NK-92 (cell line): Measurements from ENCODE around the gene COL1A1.

ENCODE experiments used
- DNase-seq: peaks from one replicate; lab custom pipeline; 2025; ENCODE audit not compliant: unreplicated experiment; lab: John Stamatoyannopoulos, UW

COL1A1 gene

GRCh38 chr17:50187751-50188530, 13.5 kb downstream of the COL1A1 start:
- no peak for DNase-seq

DNA sequence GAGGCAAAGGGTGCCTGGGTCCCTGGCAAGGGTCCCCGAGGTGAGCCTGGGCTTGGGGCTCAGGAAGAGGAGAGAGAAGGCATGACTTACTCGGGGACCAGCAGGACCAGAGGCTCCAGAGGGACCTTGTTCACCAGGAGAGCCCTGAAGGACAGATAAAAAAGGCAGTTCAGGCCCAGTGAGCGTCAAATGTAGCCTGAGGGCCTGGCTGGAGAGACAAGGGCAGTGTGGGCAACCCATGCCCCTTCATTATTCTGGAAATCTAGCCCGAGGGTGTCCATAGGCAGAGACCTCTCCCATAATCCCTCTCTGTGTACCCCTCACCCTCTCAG, 14.1 kb downstream of the COL1A1 start:
- DNase-seq: no peak

DNA sequence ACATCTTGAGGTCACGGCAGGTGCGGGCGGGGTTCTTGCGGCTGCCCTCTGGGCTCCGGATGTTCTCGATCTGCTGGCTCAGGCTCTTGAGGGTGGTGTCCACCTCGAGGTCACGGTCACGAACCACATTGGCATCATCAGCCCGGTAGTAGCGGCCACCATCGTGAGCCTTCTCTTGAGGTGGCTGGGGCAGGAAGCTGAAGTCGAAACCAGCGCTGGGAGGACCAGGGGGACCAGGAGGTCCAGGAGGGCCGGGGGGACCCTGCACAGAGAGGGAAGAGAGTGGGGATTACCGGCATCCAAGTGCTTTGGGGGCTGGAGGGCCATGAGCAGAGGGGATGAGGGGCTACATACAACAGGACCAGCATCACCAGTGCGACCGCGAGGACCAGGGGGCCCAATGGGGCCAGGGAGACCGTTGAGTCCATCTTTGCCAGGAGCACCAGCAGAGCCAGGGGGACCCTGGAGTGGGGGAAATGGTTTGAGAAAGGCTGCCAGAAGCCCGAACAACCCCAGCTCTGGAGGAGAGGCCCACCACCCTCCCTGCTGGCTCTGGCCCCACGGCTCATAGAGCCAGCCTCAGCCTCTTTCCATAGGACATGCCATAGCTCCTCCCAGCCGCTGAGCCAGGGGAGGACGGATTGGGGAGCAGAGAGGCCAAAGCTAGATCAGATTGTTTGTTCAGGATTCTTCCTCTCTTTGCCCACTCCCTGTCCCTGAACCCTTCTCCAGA, 14.6 kb downstream of the COL1A1 start:
- DNase-seq: no peak

GRCh38 chr17:50185631-50186471, 15.6 kb downstream of the COL1A1 start:
- no peak for DNase-seq

DNA sequence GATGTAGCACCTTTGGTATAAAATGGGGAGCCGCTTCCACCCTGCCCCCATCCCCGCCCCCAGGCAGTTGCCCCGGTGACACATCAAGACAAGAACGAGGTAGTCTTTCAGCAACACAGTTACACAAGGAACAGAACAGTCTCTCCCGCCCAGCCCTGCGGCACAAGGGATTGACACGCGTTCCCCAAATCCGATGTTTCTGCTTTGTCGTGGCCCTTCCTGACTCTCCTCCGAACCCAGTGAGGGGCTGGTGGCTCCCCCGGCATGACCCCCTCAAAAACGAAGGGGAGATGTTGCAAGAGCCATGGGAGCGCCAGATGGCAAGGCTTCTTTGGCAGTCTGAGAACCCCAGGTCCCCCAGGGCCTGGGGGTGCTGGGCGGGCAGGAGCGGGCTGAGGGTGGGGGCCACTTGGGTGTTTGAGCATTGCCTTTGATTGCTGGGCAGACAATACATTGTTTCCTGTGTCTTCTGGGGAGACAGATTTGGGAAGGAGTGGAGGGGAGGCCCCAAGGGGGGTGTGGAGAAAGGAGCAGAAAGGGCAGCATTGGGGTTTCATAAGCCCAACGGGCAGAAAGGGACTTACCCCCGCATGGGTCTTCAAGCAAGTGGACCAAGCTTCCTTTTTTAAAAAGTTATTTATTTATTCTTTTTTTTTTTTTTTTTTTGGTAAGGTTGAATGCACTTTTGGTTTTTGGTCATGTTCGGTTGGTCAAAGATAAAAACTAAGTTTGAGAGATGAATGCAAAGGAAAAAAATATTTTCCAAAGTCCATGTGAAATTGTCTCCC, 16.6 kb downstream of the COL1A1 start:
- DNase-seq: no peak

DNA sequence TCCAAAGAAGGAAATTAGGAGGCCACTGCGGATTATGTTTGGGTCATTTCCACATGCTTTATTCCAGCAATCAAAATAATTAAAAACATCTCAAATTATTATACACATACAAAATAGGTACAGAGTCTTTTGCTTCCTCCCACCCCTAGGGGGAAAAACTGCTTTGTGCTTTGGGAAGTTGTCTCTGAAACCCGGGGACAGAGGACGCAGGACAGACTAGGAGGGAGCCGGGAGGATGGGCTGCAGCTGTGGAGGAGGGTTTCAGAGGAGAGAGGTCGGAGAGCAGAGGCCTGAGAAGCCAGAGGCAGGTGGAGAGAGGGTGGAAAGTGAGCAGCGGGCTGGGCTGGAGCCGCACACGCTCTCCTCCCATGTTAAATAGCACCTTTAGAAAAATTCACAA, 17.4 kb downstream of the COL1A1 start:
- no peak for DNase-seq

DNA sequence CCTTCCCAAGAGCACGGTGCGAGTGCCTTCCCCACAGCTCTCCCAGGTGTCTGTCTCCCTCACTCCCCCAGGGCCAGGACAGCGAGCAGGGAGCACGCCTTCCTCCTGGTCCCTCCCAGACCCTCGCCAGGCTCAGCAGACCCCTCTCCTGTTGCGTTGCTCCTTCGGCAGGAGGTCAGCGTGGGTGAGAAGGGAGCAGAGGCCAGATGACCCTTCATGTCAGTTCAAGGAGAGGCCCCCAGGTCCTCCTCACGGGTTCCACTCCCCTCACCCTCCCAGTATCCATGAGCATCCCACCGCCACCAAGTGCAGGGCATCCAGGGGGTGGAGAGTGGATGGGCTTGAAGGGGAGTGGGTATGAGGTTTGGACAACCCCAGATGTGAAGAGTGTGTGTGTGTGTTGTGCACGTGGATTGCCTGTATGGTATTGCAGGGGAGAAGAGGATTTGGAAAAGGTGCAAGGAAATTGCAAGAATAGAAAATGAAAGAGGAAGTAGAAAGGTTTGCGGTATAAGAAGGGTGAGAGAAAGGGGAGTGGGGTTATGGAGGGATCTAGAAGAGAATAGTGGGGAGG, 17.9 kb downstream of the COL1A1 start:
- DNase-seq: no peak

GRCh38 chr17:50182783-50183420, 18.5 kb downstream of the COL1A1 start:
- no peak for DNase-seq

DNA sequence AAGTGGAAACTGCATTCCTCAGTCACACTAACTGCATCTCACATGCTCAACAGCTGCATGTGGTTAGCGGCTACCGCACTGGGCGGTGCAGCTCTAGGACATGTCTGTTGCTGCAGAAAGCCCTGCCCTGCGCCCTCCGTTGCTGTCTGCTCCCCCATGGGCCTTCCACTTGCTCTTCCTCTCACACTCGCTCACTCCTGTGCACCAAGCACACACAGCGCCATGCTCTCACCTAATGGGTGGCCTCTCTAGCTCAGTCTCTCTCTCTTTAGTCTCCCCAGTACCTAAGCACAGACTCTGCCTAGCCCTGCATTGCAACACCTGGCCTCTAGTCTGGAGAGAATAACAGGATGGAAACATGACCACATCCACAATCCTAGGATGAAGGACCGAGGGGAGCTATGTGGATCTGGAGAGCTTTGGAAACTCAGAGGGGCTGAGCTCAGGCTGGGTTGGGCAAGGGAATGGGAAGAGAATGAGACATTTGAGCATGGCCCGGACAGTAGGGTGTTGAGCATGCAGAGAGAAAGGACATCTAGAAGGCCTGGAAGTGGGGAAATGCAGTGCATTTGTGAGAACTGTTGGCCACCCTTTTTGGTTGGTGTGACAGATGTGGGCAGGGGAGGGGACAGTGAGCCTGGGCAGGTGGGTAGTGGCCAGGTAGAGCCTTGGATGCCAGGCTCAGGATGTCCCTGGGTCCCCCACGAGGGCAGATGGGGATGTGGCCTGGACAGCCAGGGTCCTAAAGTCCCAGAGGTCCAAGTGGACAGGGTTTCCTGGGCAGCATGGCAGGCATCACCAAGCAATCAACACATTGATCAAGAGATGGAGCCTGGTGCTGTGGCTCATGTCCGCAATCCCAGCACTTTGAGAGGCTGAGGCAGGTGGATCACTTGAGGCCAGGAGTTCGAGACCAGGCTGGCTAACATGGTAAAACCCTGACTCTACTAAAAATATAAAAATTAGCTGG, 19.6 kb downstream of the COL1A1 start:
- DNase-seq: no peak

GRCh38 chr17:50181144-50181543, 20.3 kb downstream of the COL1A1 start:
- no peak for DNase-seq

DNA sequence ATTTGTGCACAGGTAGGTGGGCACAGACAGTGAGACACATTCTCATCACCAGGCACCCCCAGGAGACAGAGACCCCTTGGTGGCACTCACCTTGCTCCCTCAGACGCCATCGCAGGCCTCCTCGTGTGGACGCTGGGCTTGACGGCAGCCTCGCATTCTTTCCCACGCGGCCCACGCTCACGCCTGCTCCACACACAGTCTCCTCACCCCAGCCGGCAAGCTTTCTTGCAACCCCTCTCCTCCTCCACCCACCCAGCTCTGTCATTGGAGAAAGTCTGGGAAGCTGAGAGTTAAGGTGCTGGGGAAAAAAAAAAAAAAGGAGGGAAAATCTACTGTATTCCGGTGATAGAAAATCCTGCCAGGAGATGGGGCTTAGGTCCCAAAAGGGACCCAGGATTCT, 20.8 kb downstream of the COL1A1 start:
- DNase-seq: no peak

DNA sequence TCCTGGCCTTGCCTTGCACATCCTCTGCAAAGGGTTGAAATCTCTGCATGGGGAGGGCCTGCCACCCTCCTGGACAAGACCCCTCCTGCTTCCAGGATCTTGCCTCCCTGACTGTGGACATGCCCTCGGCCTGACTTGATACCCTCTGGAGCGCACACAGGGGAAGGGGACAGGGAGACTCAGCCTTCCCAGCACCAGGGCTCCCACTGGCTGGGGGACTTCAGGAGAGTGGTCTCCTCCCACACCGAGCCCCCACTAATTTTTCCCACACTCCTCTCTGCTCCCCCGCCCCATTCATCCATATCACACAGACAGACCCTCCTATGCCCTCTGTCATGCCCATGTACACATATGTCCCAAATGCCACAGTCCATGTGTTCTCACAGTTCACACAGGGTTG, 21.3 kb downstream of the COL1A1 start:
- no peak for DNase-seq

DNA sequence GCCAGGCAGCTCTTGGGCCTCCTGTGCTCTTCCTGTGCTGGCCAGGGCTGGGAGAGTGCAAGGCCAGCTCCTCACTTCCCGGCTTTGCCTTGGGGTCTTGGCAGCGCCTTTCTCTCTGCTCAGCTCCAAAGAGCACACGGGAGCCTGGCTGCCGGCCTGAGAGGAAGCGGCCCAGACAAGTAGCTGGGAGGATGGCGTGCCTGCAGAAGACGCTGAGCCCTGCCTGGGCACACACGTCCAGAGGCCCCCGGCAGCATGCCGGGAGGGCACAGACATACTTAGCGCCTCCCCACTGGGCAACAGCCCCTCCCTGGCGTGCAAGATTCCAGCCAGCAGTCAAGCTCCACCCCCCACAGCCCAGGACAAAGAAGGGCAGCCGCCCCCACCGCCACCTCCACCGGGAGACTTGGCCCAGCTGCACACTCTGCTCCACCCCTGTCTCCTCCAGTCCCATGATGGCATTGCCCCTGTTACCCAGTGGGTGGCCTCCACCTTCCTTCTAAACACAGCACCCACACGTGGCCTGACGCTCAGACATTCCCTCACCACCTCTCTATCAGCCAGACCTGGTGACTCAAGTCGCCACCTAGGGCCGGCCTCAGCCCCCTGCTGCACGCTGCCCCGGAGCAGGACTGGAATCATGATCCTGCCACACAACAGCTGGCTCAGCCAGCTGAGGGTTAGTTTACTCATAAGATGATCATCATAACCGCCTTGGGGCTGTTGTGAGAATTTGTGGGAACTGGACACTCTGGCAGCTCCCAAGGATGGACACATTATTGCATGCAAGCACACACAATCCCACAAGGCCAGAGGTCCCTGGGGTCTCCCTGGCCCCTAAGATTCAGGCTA, 23.2 kb downstream of the COL1A1 start:
- no peak for DNase-seq

- DNase-seq: no peak
Measured at GRCh38 chr17:50177476-50177875, 24.0 kb downstream of the COL1A1 start.

DNA sequence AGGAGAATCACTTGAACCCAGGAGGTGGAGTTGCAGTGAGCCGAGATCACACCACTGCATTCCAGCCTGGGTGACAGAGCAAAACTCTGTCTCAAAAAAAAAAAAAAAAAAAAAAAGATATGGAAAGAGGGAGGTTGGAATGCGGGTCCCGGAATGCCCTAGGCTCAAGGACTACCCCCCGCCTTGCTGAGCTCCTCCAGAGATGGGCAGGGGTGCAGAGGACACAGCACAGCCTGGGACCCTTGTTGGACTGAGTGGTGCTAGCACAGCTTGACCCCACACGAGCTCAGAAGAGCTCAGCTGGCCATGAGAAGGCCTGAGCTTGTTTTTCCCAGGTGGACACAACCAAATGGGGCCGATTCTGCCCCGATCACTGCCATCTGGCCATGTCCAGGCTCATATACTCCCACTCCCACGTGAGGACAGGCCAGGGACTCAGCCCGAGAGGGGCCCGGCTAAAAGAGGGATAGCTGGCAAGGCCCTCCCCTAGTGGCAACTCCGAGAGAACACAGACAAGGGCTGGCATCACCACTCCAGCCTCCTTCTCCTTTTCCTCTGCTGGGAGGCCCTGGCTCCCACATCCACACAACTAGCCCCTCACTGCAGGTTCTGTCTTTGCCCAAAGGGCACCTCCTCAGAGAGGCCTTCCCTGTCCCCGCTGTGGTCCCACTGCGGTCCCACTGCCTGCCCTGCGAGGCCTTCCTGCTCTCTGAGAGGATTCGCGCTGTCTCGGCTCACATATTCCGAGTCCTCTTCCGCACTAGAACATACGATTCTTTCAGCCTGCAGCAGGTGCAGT, 24.7 kb downstream of the COL1A1 start:
- DNase-seq: no peak

- DNase-seq: no peak
Measured at GRCh38 chr17:50175035-50175807, 26.2 kb downstream of the COL1A1 start.

- DNase-seq: no peak
Measured at GRCh38 chr17:50174444-50174843, 27.0 kb downstream of the COL1A1 start.
